Measurements from ENCODE around the gene UROC1.

UROC1 gene

GRCh38 chr3:126517291-126517951 lies at the start of gene UROC1:
TSS of gene UROC1 (minus strand) at chr3:126517773. CDS start at chr3:126517719, 54 bp downstream.
- DNase-seq (ENCODE audit: low spot score) = no peak

- no peak for DNase-seq (ENCODE audit: low spot score)
These were observed 45.2 kb upstream of the UROC1 start for GRCh38 chr3:126562737-126563276.

GRCh38 chr3:126558336-126559071 lies 40.9 kb upstream of the UROC1 start, which contains the start of gene C3orf22:
TSS of gene C3orf22 (minus strand) at chr3:126558932. CDS start at chr3:126553390, 5,542 bp downstream.
- DNase-seq (ENCODE audit: low spot score) = no peak

- no peak for DNase-seq (ENCODE audit: low spot score)
These were observed 40.2 kb upstream of the UROC1 start for GRCh38 chr3:126557761-126558160.

- DNase-seq (ENCODE audit: low spot score) = no peak
These were observed 39.8 kb upstream of the UROC1 start for GRCh38 chr3:126557415-126557745.

- no peak for DNase-seq (ENCODE audit: low spot score)
These were observed 39.3 kb upstream of the UROC1 start for GRCh38 chr3:126556637-126557414.

GRCh38 chr3:126555795-126556636 lies 38.4 kb upstream of the UROC1 start:
- no peak for DNase-seq (ENCODE audit: low spot score)

- no peak for DNase-seq (ENCODE audit: low spot score)
These were observed 37.3 kb upstream of the UROC1 start for GRCh38 chr3:126554560-126555525.

- no peak for DNase-seq (ENCODE audit: low spot score)
These were observed 35.9 kb upstream of the UROC1 start for GRCh38 chr3:126553284-126554084.

GRCh38 chr3:126552688-126553283 lies 35.2 kb upstream of the UROC1 start:
- DNase-seq (ENCODE audit: low spot score) = no peak

GRCh38 chr3:126551839-126552687 lies 34.5 kb upstream of the UROC1 start:
- DNase-seq (ENCODE audit: low spot score) = no peak

- DNase-seq (ENCODE audit: low spot score) = no peak
These were observed 33.7 kb upstream of the UROC1 start for GRCh38 chr3:126551121-126551838.

GRCh38 chr3:126550488-126551051 lies 33.0 kb upstream of the UROC1 start:
- DNase-seq (ENCODE audit: low spot score) = no peak

GRCh38 chr3:126549861-126550487 lies 32.4 kb upstream of the UROC1 start:
- DNase-seq (ENCODE audit: low spot score) = no peak

GRCh38 chr3:126548556-126549466 lies 31.2 kb upstream of the UROC1 start:
- DNase-seq (ENCODE audit: low spot score) = no peak

- no peak for DNase-seq (ENCODE audit: low spot score)
These were observed 30.1 kb upstream of the UROC1 start for GRCh38 chr3:126547721-126548120.
